ENCODE measurements around the gene CES1.
"Not testable (repeated sequence)": the region's sequence is repeated elsewhere in the genome, so short reads cannot be mapped to it uniquely, and the experiment has no call there.

The CES1 gene

DNA sequence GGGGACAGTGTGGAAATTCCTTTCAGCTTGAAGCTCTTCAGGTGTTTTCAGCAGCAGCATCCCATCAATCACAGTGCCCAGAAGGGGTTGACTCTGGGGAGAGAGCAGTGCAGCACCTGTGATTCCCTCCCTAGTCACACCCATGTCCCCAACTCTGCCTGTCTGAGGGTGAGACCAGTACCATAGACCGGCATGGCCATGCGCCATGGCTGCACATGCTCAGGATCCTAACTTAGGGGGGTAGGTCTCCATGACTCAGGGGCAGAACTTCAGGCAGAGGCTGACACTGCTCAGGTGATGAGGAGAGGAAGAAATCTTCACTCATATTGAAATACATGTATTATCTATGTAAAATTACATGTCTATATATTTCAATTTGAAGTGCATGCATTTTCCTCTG, 19.9 kb downstream of the CES1 start:
- no peak for DNase-seq (ENCODE audit: low read depth)
- H3K4me3 ChIP-seq (ENCODE audit: control insufficient read depth, low read depth, low read length) = no peak overlapping the region
- TF ChIP-seq CTCF (IDR thresholded peaks at IDR 0.05; ENCODE audit: control insufficient read depth, insufficient read depth, low read depth, low read length, missing control alignments) = no peak

GRCh38 chr16:55811811-55812210, 21.1 kb downstream of the CES1 start:
- no peak overlapping the region for H3K4me3 ChIP-seq (ENCODE audit: control insufficient read depth, low read depth, low read length)
- no peak for TF ChIP-seq CTCF (IDR thresholded peaks at IDR 0.05; ENCODE audit: control insufficient read depth, insufficient read depth, low read depth, low read length, missing control alignments)
- DNase-seq (ENCODE audit: low read depth) = no peak

- no peak for TF ChIP-seq CTCF (IDR thresholded peaks at IDR 0.05; ENCODE audit: control insufficient read depth, insufficient read depth, low read depth, low read length, missing control alignments)
- no peak for DNase-seq (ENCODE audit: low read depth)
- no peak overlapping the region for H3K4me3 ChIP-seq (ENCODE audit: control insufficient read depth, low read depth, low read length)
Measured at GRCh38 chr16:55810451-55810961, 22.4 kb downstream of the CES1 start.

GRCh38 chr16:55809851-55810250, 23.0 kb downstream of the CES1 start:
- no peak for DNase-seq (ENCODE audit: low read depth)
- H3K4me3 ChIP-seq (ENCODE audit: control insufficient read depth, low read depth, low read length) = no peak overlapping the region
- TF ChIP-seq CTCF (IDR thresholded peaks at IDR 0.05; ENCODE audit: control insufficient read depth, insufficient read depth, low read depth, low read length, missing control alignments) = no peak

GRCh38 chr16:55809386-55809785, 23.5 kb downstream of the CES1 start:
- DNase-seq (ENCODE audit: low read depth) = no peak
- TF ChIP-seq CTCF (IDR thresholded peaks at IDR 0.05; ENCODE audit: control insufficient read depth, insufficient read depth, low read depth, low read length, missing control alignments) = no peak
- H3K4me3 ChIP-seq (ENCODE audit: control insufficient read depth, low read depth, low read length) = no peak overlapping the region

DNA sequence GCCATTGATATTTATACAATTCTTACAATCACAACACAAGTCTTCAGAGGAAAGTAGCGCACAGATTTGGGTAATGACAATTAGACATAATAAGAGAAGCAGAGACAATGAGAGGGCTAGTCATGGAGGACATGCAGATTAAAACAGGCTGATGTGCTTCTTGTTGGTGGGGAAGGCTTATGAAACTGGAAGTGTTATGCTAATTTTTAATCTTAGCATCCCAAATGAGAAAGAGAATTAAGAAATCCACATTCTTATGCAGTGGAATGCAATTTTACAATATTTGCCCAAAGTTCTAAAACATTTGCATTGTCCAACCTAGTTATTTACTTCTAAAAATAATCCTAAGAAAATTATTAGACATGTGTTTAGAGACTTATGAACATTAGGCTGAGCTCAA, 24.6 kb downstream of the CES1 start:
- DNase-seq (ENCODE audit: low read depth); H3K4me3 ChIP-seq (ENCODE audit: control insufficient read depth, low read depth, low read length): not testable (repeated sequence)

- DNase-seq (ENCODE audit: low read depth); H3K4me3 ChIP-seq (ENCODE audit: control insufficient read depth, low read depth, low read length): not testable (repeated sequence)
Measured at GRCh38 chr16:55805104-55805503, 27.8 kb downstream of the CES1 start.

GRCh38 chr16:55803681-55804080, 29.2 kb downstream of the CES1 start:
- DNase-seq (ENCODE audit: low read depth) = not testable (repeated sequence)

DNA sequence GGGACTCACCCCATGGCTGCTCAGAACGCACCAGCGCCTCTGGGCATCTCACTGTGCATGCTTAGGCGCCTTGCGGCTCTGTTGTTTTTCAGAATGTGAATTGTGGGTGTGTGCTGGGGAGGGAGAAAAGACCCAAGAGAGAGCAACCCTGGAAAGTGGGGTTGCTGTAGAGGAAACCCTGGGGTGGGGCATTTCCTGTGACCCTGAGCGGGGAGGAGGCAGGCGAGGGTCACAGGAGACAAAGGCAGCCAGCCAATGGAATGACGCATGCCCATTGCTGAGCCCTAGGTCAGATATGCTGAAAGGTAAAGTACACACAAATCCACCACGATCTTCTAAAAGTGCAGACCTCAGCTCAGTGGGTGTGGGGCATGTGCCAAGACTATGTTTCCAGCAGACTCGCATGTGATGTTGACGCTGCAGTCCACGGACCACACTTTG, 39.9 kb downstream of the CES1 start:
- H3K4me3 ChIP-seq (ENCODE audit: control insufficient read depth, low read depth, low read length); DNase-seq (ENCODE audit: low read depth): not testable (repeated sequence)

More at GRCh38 chr16:55803681-55804080, 29.2 kb downstream of the CES1 start:
- not testable (repeated sequence) for H3K4me3 ChIP-seq (ENCODE audit: control insufficient read depth, low read depth, low read length)

DNA sequence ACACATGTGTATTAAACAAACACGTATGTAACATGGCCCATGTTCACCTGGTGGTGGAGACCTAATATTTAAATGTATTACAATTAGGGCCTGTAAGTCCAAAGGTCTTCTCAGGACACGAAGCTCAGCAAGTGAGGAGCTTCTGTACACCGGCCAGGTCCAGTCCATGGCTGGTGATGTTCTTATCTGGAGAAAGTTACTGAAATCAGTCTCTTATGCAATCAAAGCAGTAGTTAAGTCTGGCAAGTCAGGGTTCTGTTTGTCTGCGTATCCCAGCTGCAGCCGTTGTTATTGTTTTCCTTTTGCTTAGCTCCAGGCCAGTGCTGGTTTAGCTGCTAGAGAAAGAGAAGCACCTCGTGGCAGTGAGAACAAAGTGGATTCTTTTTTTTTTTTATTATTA, 41.4 kb downstream of the CES1 start:
- not testable (repeated sequence) for DNase-seq (ENCODE audit: low read depth)

DNA sequence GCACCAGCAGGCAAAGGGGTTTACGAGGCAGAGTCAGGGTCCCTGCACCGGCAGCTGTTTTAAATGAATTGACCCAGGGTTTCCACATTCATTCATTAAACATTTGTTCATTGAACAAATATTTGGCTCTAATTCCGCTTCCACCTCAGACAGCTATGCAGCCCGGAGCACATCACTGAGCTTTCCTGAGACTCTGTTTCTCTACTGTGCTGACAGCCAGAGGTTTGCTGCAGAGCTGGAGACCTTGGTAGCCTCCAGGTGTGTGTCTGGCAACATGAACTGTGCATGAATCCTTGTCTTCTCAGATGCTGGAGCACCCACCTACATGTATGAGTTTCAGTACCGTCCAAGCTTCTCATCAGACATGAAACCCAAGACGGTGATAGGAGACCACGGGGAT, 42.7 kb downstream of the CES1 start:
- H3K4me3 ChIP-seq (ENCODE audit: control insufficient read depth, low read depth, low read length); DNase-seq (ENCODE audit: low read depth): not testable (repeated sequence)

More for the DNA sequence above, 41.4 kb downstream of the CES1 start:
- H3K4me3 ChIP-seq (ENCODE audit: control insufficient read depth, low read depth, low read length) = not testable (repeated sequence)

GRCh38 chr16:55782793-55783091, 50.2 kb downstream of the CES1 start:
- H3K4me3 ChIP-seq (ENCODE audit: control insufficient read depth, low read depth, low read length); DNase-seq (ENCODE audit: low read depth): not testable (repeated sequence)

DNA sequence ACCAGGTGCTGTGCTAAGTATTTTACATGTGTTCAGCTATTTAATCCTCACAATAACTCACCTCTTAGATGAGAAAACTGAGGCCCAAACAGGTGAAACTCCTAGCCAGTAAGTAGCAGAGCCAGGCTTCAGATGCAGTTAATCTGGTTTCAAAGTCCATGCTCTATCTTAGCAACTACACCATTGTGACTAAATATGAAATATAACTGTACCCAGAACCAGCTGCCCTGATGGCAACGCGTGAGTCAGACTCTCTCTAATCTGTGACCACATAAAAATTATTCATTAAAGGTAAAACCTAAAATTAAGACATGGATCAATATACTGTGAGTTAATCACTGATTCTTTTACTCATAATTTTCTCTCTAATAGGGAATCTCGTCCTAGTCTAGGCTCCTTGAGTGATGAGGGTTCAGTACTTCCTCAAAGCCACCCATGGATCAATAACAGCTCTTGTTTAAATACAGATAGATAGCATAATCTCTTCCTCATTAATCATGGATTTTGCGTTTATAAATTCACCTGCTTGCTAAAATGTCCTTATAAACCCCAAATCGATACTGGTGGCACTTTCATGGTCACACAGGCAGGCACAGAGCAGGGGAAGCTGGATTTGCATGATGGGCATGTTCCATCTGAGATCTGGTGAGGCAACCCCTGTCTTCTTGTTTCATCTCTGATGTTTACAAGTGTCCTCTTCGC, 50.7 kb downstream of the CES1 start:
- not testable (repeated sequence) for DNase-seq (ENCODE audit: low read depth); H3K4me3 ChIP-seq (ENCODE audit: control insufficient read depth, low read depth, low read length)
